ENCODE results near the gene SH3BGR.

SH3BGR gene

GRCh38 chr21:39504230-39504629 is 52.5 kb downstream of the SH3BGR start:
- DNase-seq = no peak
- Histone ChIP-seq H3K36me3 (no peaks in the 10 kb centered on the region), H3K9me3 (no peaks in the 10 kb centered on the region), H3K27me3 (no peaks in the 10 kb centered on the region), H3K27ac (no peak overlapping the region), H3K4me1 (peaks cover 0 to 13% (median 5%) of the 10 kb centered on the region in 4 donors), H3K4me3 (no peak overlapping the region)
- intact Hi-C loops (cut with DNase I; ENCODE audit: low total_unique reads) = no loop called here
- TF ChIP-seq CTCF (IDR thresholded peaks at IDR 0.05) = no peak

GRCh38 chr21:39510240-39510639 is 58.5 kb downstream of the SH3BGR start:
- TF ChIP-seq CTCF (IDR thresholded peaks at IDR 0.05) = no peak
- Histone ChIP-seq H3K4me1 (no peaks in the 10 kb centered on the region), H3K36me3 (peaks cover 0 to 4% (median 0%) of the 10 kb centered on the region in 3 donors), H3K9me3 (no peaks in the 10 kb centered on the region), H3K27ac (no peak overlapping the region), H3K27me3 (no peaks in the 10 kb centered on the region), H3K4me3 (no peak overlapping the region)
- no peak for DNase-seq
- intact Hi-C loops (cut with DNase I; ENCODE audit: low total_unique reads) = no loop called here

- H3K27ac ChIP-seq = no peak overlapping the region
- no peaks in the 10 kb centered on the region for H3K4me1 ChIP-seq
- intact Hi-C loops (cut with DNase I; ENCODE audit: low total_unique reads) = no loop called here
- no peaks in the 10 kb centered on the region for H3K27me3 ChIP-seq
- H3K36me3 ChIP-seq = peaks cover 0 to 4% (median 0%) of the 10 kb centered on the region in 3 donors
- H3K4me3 ChIP-seq = no peak overlapping the region
- H3K9me3 ChIP-seq = no peaks in the 10 kb centered on the region
- no peak for TF ChIP-seq CTCF (IDR thresholded peaks at IDR 0.05)
- DNase-seq = no peak
Measured at GRCh38 chr21:39511102-39511501, 59.3 kb downstream of the SH3BGR start.

- no peaks in the 10 kb centered on the region for H3K27me3 ChIP-seq
- no peak for TF ChIP-seq CTCF (IDR thresholded peaks at IDR 0.05)
- no peaks in the 10 kb centered on the region for H3K9me3 ChIP-seq
- peaks cover 0 to 4% (median 0%) of the 10 kb centered on the region in 4 donors for H3K4me1 ChIP-seq
- no peak overlapping the region for H3K27ac ChIP-seq
- intact Hi-C loops (cut with DNase I; ENCODE audit: low total_unique reads) = no loop called here
- no peak for DNase-seq
- H3K4me3 ChIP-seq = no peak overlapping the region
- peaks cover 0 to 4% (median 0%) of the 10 kb centered on the region in 3 donors for H3K36me3 ChIP-seq
Measured at GRCh38 chr21:39513735-39514134, 62.0 kb downstream of the SH3BGR start.

GRCh38 chr21:39515684-39516472 is 64.1 kb downstream of the SH3BGR start:
- H3K4me3 ChIP-seq = no peak overlapping the region
- TF ChIP-seq CTCF (IDR thresholded peaks at IDR 0.05) = no peak
- no peaks in the 10 kb centered on the region for H3K27me3 ChIP-seq
- H3K27ac ChIP-seq = no peak overlapping the region
- H3K36me3 ChIP-seq = peaks cover 0 to 4% (median 0%) of the 10 kb centered on the region in 3 donors
- no peaks in the 10 kb centered on the region for H3K9me3 ChIP-seq
- H3K4me1 ChIP-seq = peaks cover 0 to 4% (median 0%) of the 10 kb centered on the region in 4 donors
- no peak for DNase-seq
- intact Hi-C loops (cut with DNase I; ENCODE audit: low total_unique reads) = no loop called here

Measured in tibial artery (tissue), 4 donors.